HG03159 (cell line): ENCODE data around the gene SGCA.

Experiments
- ATAC-seq: cut with Tn5 transposase; IDR thresholded peaks from one replicate; pipeline ENCODE4 v1.9.1; 2021; ENCODE audit warnings: mild to moderate bottlenecking, moderate library complexity; ENCODE audit not compliant: unreplicated experiment

The SGCA gene

DNA sequence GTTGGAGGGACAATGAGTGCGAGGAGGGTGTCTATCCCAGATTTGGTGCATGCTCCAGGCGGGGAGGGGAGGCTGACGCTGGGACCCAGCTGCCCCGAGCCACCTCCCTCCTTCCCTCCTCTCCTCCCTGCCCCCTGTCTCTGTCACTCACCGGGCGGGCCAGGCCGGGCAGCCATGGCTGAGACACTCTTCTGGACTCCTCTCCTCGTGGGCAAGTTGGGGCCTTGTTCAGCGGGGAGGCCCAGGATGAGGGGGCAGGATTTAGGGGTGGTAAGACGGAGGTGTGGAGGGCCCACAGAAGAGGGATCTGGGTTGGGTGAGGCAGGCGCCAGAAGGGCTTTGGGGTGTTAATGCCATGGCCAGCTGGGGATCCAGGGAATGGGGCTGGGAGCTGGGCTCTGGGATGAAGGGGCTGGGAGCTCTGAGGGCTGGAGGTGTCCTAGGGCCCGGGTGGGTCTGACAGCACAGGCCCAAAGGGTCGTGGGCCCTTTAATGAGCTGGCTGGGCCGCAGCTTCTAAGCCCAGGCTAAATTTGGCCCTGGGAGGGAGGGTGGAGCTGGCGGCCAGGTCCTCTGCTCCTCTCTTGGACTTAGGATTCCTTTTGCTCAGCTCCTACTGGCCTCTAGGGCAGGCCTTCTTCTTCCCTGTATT is at the start of gene SGCA:
Gene SGCA, plus strand, starts transcription at position 139 of the 651 bp plus-strand sequence. Its CDS starts 36 bp downstream, at position 175.
- no peak for ATAC-seq

DNA sequence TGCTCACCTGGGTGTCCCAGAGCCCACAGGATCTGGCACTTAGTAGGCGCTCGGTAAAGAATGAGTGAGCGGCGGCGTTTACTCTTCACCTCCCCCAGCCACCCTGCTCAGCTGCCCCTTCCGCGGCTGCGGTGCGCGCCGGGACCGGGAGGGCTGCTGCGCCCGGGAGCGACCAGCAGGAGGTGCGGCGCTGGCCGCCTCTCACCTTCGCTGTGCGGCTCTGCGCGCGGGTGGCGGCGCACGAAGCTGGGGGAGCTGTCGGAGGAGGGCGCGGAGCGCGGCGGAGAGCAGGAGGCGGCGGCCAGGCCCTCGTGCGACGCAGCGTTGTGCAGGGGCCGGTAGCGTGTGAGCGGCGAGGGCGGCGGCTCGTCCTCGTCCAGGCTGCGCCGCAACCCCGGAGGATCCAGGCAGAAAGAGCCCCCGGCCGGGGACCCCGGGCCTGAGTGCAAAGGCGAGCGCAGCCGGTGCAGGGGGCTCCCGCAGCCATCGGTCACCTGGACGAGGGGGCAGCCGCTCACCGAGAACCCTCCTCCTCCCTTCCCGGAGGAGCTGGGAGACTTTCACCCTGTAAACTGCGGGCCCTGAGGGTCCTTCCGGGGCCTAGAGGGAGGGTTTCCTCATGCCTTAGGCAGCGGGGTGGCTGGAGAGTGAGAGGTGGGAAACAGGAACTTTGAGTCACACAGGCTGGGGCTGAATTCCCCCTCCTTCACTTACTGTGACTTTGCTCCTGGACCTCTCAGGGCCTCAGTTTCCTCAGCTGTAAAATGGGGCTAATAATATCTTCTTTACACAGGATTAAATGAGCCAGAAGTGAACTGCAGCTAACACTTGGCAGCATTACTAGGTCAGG is 48.4 kb upstream of the SGCA start:
- no peak for ATAC-seq

DNA sequence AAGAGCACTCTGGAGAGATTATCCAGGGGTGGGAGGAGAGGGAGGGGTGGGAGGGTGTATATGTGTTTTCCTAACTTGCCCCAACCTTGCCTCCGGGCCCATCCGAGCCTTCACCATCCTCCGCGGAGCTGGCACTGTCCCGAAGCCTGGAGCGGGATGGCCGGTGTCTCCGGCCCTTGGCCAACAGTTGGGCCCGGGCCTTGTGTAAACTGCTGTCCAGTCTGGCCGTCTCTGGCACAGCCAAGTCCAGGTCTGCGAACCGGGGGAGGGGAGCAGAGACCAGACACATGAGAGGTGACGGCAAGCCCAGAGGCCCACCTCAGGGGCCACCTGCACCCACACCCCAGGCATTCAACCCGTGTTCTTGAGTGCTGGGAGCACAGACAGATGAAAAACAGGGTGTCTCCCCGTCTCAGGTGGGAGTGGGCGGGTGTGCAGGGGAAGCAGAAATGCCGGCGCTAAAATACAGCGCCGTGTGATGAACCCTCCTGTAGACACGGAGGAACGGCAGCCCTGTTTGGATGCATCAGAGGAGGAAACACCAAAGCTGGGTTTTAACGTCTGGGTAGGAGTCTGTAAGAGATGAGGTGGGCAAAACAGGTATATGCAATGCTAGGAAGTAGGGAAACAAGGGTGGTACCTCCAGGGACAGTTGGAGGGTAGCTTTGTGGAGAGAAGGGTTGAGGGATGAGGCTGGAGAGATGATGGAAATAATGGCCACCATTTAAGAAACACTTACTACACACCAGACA is 47.6 kb upstream of the SGCA start:
- ATAC-seq: no peak

GRCh38 chr17:50118828-50119218 is 47.0 kb upstream of the SGCA start:
- no peak for ATAC-seq

GRCh38 chr17:50120475-50121253 is 45.1 kb upstream of the SGCA start:
- ATAC-seq: no peak

DNA sequence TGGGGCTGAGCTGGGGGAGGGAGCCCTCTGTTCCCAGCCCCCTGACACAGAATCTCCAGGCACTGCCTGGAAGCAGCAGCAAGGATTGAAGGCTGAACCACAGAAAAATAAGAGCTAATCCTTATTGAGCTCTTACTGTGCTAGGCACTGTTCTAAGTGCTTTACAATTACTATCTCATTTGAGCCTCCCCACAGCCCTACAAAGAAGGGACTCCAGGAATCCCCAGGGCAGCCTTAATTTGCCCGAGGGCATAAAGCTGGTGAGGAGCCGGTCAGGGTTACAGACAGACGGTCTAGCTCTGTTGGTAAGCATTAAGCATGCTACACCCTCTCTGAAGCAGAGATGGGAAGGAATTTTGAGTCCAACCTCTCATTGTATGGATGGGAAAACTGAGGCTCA is 42.9 kb upstream of the SGCA start:
- no peak for ATAC-seq

DNA sequence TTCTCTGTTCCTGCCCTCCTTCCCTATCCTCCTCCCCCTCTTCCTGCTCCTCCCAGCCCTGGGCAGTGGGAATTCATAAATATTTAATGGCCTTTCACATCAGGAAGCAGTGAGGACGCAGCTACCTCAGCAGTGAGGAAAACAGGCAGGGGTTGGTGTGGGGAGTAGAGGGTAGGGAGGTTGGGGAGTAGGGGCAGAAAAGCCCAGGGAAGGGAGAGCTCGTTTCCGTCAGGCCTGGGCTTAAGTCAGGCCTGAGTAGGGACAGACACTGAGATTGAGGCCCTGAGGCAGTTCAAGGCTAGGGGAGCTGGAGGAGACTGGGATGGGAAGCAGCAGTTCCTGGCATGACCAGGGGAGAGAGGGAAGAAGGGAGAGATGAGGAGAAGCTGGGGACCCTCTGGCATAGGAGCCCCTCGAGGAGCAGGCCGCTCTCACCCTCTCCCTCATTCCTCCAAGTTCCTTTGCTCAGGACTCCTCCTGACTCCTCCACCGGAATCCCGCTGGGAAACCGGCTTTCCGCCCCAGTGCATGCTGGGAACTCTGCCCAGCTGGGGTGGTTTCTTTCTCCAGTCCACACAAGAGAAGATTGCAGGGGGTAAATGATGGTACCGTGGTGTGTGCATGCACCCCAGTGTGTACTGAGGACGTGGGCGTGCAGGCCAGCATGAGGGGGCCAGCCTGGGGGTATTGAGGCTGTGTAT is 42.0 kb upstream of the SGCA start:
- ATAC-seq: no peak

- ATAC-seq: no peak
These were observed 40.3 kb upstream of the SGCA start for GRCh38 chr17:50125420-50125997.

GRCh38 chr17:50127697-50128361 is 38.0 kb upstream of the SGCA start:
- no peak for ATAC-seq

GRCh38 chr17:50128441-50129352 is 37.1 kb upstream of the SGCA start:
- no peak for ATAC-seq

DNA sequence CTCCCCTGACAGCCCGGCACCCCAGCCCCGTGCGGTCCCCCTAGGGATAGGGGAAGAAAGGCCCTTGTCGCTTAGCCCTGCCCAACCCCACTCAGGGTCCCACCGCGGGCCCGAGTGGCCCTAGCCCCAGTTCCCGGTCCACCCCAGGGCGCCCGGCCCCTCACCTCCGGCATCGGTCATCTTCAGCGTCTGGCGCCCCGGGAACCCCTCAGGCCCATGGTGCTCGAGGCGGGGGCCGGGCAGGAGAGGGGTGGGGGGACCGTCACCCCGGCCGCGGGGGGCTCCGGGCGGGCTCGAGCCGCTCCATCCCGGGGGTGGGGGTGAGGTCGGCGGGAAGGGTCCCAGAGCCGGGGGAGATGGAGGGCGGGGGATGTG is 36.5 kb upstream of the SGCA start:
- no peak for ATAC-seq

DNA sequence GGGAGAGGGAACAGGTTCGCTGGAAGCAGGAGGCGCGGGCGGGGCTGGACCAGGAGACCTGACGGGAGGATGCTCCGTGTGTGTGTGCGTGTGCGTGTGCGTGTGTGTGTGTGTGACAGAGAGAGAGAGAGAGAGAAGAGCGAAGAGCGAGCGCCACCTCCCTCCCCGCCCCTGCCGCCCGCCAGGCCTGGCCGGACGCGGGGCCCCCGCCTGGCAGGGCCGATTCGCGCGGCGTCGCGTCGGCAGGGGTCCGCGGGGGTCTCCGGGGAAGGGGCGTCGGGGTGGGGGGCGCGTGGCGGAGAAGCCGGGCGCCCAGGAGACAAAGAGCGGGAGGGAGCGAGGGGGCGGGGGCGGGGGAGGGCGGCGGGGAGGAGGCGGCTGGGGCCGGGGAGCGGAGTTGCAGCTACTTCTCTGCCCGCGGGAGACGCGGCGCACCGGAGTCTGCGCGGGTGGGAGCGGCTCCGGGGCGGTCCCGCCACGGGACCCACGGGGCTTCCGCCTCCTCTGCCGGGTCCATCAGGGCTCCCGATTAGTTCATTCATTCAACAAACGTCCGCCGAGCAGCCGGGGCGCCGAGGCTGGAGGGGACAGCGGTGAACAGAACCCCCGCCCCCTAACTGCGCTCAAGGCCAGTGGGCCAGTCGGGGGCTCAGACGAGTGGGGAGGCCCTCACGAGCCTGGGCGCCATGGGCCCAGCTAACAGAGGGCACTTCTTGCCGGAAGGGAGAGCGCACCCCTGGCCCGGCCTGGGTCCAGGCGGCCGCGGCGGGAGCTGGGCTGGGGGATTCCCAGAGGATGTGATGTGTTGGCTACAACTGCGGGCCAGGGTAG is 35.9 kb upstream of the SGCA start, which contains the start of gene SAMD14:
Gene SAMD14, minus strand, starts transcription at position 433 of the 831 bp plus-strand sequence. CDS start 5,201 bp downstream, outside the sequence.
- ATAC-seq: no peak

DNA sequence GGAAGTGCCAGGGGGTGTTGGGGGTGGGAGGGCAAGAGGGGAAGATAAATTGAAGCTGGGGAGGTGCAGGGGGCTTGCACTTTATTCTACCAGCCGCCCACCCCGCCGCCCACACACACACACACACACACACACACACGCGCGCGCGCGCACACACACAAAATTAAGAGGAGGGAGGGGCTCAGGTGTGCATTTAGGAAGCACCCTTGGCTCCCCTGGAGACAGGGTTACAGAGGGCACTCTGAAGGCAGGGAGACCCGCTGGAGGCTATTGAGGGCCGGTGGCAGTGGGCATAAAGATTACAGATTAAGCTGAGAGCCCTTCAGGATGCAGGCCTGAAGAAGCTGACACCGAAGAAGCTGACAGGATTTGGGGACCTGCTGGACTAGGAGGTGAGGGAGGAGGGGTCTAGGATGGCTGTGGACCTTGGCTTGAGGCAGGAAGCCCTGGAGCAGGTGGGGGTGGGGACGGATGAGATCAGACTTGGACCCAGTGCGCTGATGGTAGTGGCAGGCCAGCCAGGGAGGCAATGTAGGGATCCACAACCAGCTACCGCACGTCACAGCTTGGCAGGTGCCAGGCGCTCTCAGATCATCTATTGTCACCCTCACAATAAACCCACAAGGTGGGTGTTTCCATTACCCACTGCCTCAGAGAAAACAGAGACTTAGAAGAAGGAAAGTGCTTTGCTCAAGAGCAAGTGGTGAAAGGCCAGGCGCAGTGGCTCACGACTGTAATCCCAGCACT is 35.1 kb upstream of the SGCA start:
- no peak for ATAC-seq

DNA sequence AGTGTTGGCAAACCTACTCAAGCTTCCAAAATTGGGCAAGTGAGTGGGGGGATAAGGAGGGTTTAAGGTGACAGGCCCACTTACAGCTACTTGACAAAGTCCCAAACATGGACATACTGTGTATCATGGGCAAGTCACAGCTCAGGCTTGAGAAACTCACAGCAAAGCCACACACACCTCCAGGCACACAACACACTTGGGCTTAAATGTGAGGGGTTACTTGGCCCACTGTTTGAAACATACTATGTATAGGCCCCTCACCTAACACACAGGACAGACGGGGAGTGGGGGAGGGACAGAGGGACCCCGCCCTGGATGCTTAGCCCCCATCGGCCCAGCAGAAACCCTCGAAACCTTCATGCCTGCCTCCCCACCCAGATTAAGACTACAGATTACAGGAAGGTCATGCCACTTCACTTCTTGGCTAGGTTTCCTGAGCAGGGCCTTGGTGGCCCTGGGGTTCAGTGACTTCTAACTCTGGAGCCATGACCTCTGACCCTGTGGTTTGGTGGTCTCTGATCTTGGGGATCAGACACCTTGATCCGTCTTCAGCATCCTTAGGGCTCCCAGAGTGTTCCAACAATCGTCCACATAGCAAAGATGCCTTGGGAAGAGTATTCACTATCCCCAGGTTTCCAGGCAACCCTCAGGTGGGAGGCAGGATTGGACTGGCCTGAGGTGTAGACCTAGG is 33.6 kb upstream of the SGCA start:
- no peak for ATAC-seq

GRCh38 chr17:50133028-50133768 is 32.6 kb upstream of the SGCA start:
- ATAC-seq: no peak

DNA sequence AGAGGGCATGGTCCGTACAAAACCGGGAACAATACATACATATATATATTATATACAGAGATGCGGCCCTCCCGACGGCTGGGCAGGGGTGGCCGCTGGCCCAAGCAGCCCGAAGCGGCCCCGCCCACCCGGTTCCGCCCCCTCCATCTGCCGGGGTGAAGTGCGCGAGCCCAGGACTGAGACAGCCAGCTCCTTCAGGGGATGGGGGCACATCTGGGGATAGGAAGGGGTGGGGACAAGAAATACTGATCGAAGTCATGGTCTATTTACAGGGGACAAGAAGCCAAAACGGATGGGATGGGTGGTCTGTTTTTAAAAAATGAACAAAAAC is 32.1 kb upstream of the SGCA start:
- ATAC-seq: no peak
